ENCODE results near the gene PHB1.
A peak's percentile ranks its signal among the peaks of the same experiment; 100 is the strongest.
"Not testable (repeated sequence)": the region's sequence is repeated elsewhere in the genome, so short reads cannot be mapped to it uniquely, and the experiment has no call there.

PHB1 gene

GRCh38 chr17:49369089-49369488, 45.6 kb downstream of the PHB1 start:
- DNase-seq, result no peak
- TF ChIP-seq POLR2A (IDR thresholded peaks at IDR 0.05; ENCODE audit: low read length) (no peak), GATA1 (IDR thresholded peaks at IDR 0.05; ENCODE audit: low read depth, low read length) (no peak)

GRCh38 chr17:49365667-49366066, 49.0 kb downstream of the PHB1 start:
- peak; percentile 38 to 54 for DNase-seq
- TF ChIP-seq POLR2A (IDR thresholded peaks at IDR 0.05; ENCODE audit: low read length) (no peak), GATA1 (IDR thresholded peaks at IDR 0.05; ENCODE audit: low read depth, low read length) (no peak)

GRCh38 chr17:49365126-49365525, 49.6 kb downstream of the PHB1 start:
- DNase-seq, result not testable (repeated sequence)

- TF ChIP-seq GATA1 (IDR thresholded peaks at IDR 0.05; ENCODE audit: low read depth, low read length), result no peak
- no peak for TF ChIP-seq POLR2A (IDR thresholded peaks at IDR 0.05; ENCODE audit: low read length)
These were observed 50.6 kb downstream of the PHB1 start for GRCh38 chr17:49364119-49364518.

GRCh38 chr17:49363251-49363650, 51.4 kb downstream of the PHB1 start:
- no peak for DNase-seq
- TF ChIP-seq POLR2A (IDR thresholded peaks at IDR 0.05; ENCODE audit: low read length) (no peak), GATA1 (IDR thresholded peaks at IDR 0.05; ENCODE audit: low read depth, low read length) (no peak)

More at GRCh38 chr17:49364119-49364518, 50.6 kb downstream of the PHB1 start:
- no peak for DNase-seq

- no peak for DNase-seq
- TF ChIP-seq GATA1 (IDR thresholded peaks at IDR 0.05; ENCODE audit: low read depth, low read length) (no peak), POLR2A (IDR thresholded peaks at IDR 0.05; ENCODE audit: low read length) (no peak)
These were observed 52.0 kb downstream of the PHB1 start for GRCh38 chr17:49362723-49363117.

GRCh38 chr17:49361902-49362722, 52.6 kb downstream of the PHB1 start, which contains the start of gene ZNF652:
Gene ZNF652, minus strand, starts transcription at chr17:49362250. Its CDS starts 44,525 bp downstream, at chr17:49317725.
- peak; percentile 92 to 95 for DNase-seq
- TF ChIP-seq GATA1 (IDR thresholded peaks at IDR 0.05; ENCODE audit: low read depth, low read length) (no peak), POLR2A (IDR thresholded peaks at IDR 0.05; ENCODE audit: low read length) (no peak)

- peak; percentile 79 to 85 for DNase-seq
These were observed 53.4 kb downstream of the PHB1 start for GRCh38 chr17:49361129-49361901.

GRCh38 chr17:49360796-49361128, 53.9 kb downstream of the PHB1 start:
- TF ChIP-seq POLR2A (IDR thresholded peaks at IDR 0.05; ENCODE audit: low read length) (no peak), GATA1 (IDR thresholded peaks at IDR 0.05; ENCODE audit: low read depth, low read length) (no peak)
- DNase-seq, result no peak

More at GRCh38 chr17:49361129-49361901, 53.4 kb downstream of the PHB1 start:
- TF ChIP-seq POLR2A (IDR thresholded peaks at IDR 0.05; ENCODE audit: low read length) (peak; percentile 63), GATA1 (IDR thresholded peaks at IDR 0.05; ENCODE audit: low read depth, low read length) (no peak)

- no peak for TF ChIP-seq POLR2A (IDR thresholded peaks at IDR 0.05; ENCODE audit: low read length)
- no peak for TF ChIP-seq GATA1 (IDR thresholded peaks at IDR 0.05; ENCODE audit: low read depth, low read length)
- peak; percentile 21 to 42 for DNase-seq
These were observed 54.5 kb downstream of the PHB1 start for GRCh38 chr17:49359990-49360795.

GRCh38 chr17:49358641-49359247, 55.9 kb downstream of the PHB1 start:
- DNase-seq, result peak in 1 of 2 experiments; percentile 5
- no peak for TF ChIP-seq POLR2A (IDR thresholded peaks at IDR 0.05; ENCODE audit: low read length)

- TF ChIP-seq GATA1 (IDR thresholded peaks at IDR 0.05; ENCODE audit: low read depth, low read length) (no peak), POLR2A (IDR thresholded peaks at IDR 0.05; ENCODE audit: low read length) (no peak)
- no peak for DNase-seq
These were observed 57.2 kb downstream of the PHB1 start for GRCh38 chr17:49357516-49357915.

- TF ChIP-seq POLR2A (IDR thresholded peaks at IDR 0.05; ENCODE audit: low read length) (no peak), GATA1 (IDR thresholded peaks at IDR 0.05; ENCODE audit: low read depth, low read length) (no peak)
- no peak for DNase-seq
These were observed 58.4 kb downstream of the PHB1 start for GRCh38 chr17:49356320-49356719.

Data from erythroblast (primary cell).